ENCODE measurements around the gene NECTIN2. TPM values are rescaled to one million over a fixed set of nuclear protein-coding genes. Genes with fewer than 3 reads are reported as not detected.

Gene NECTIN2
- total RNA-seq, 1 experiment from 2014 or later = 96.3 TPM

- Histone ChIP-seq H3K79me2 (ENCODE audit: insufficient read depth, low read length) (0 out of 2 replicates have a peak, but pooled peaks cover 1% of the 10 kb centered on the region), H3K4me2 (ENCODE audit: low read length) (no peak overlapping the region), H3K27me3 (ENCODE audit: insufficient read depth, low read length) (no peaks in the 10 kb centered on the region), H3K9me2 (ENCODE audit: insufficient read depth) (no peaks in the 10 kb centered on the region), H3K9ac (ENCODE audit: low read length) (no peak overlapping the region), H3K36me3 (ENCODE audit: control insufficient read depth in 1 of 2, insufficient read depth in 2 of 2, low read length in 2 of 2) (no peaks in the 10 kb centered on the region), H3K4me3 (replicated peaks in 1 of 2; ENCODE audit: low read depth in 1 of 2, low read length in 2 of 2) (no peak overlapping the region), H3K27ac (ENCODE audit: low read depth, low read length) (no peak overlapping the region), H3K4me1 (ENCODE audit: control insufficient read depth in 1 of 2, insufficient read depth in 2 of 2, low read length in 2 of 2) (peaks cover 13 to 34% of the 10 kb centered on the region in 2 experiments), H2AFZ (ENCODE audit: low read depth, low read length, poor library complexity, severe bottlenecking) (no peak overlapping the region), H3K9me3 (ENCODE audit: control insufficient read depth in 1 of 2, insufficient read depth in 1 of 2, low read depth in 1 of 2, low read length in 2 of 2) (no peaks in the 10 kb centered on the region), H4K20me1 (ENCODE audit: insufficient read depth) (no peaks in the 10 kb centered on the region)
- intact Hi-C loops (cut with micrococcal nuclease) = loop anchor here (5.0 to 10.0 kb wide), 2 partner anchors 156 to 269 kb away; no protein-coding TSS in a partner anchor
- no TSS peak for BruUV-seq (replicated peaks)
- ChIA-PET RAD21 (ENCODE audit: low non-redundant PET in 1 of 2, low total read pairs in 2 of 2, uncharacterized antibody in 2 of 2, unreplicated experiment in 2 of 2) (interaction anchor here in 1 of 2 experiments (0.7 kb wide), 1 partner anchor 34 kb away, joined by 3 read pairs; no protein-coding TSS in a partner anchor), POLR2A (interaction anchor here (0.7 kb wide), 1 partner anchor 149 kb away, joined by 4 read pairs; no protein-coding TSS in a partner anchor), CTCF (no interaction called here)
- no peak for DNase-seq (ENCODE audit: low read depth, low spot score)
- ATAC-seq = no peak
- TF ChIP-seq ATF3 (IDR thresholded peaks at IDR 0.05) = no peak
- TF ChIP-seq ZBTB33 (IDR thresholded peaks at IDR 0.05; ENCODE audit: extremely low read depth, insufficient replicate concordance, low read length) = no peak
- no peak for TF ChIP-seq MAX (IDR thresholded peaks at IDR 0.05)
- no peak for TF ChIP-seq EZH2 (IDR thresholded peaks at IDR 0.05)
- TF ChIP-seq POLR2A (IDR thresholded peaks at IDR 0.05; ENCODE audit: borderline replicate concordance, extremely low read depth, insufficient read depth, insufficient read length) = no peak
- TF ChIP-seq REST (IDR thresholded peaks at IDR 0.05; ENCODE audit: low read depth) = no peak
- no peak for TF ChIP-seq FOSL1 (IDR thresholded peaks at IDR 0.05; ENCODE audit: low read depth)
- TF ChIP-seq JUND (IDR thresholded peaks at IDR 0.05) = no peak
- no peak for TF ChIP-seq POLR2AphosphoS5 (IDR thresholded peaks at IDR 0.05; ENCODE audit: low read depth, low read length)
- TF ChIP-seq EGR1 (IDR thresholded peaks at IDR 0.05; ENCODE audit: low read depth) = no peak
- no peak for TF ChIP-seq TCF7L2 (IDR thresholded peaks at IDR 0.05; ENCODE audit: borderline replicate concordance, extremely low read depth, insufficient read depth, insufficient read length)
- no peak for TF ChIP-seq CEBPB (IDR thresholded peaks at IDR 0.05; ENCODE audit: low read depth)
- no peak for TF ChIP-seq YY1 (IDR thresholded peaks at IDR 0.05; ENCODE audit: extremely low read depth, insufficient replicate concordance, low read depth, low read length)
- no peak for TF ChIP-seq ZNF274 (IDR thresholded peaks at IDR 0.05; ENCODE audit: low read depth, low read length)
- TF ChIP-seq EZH2phosphoT487 (IDR thresholded peaks at IDR 0.05; ENCODE audit: borderline replicate concordance) = no peak
- no peak for TF ChIP-seq ELF1 (IDR thresholded peaks at IDR 0.05; ENCODE audit: borderline replicate concordance, low read depth)
Observed at GRCh38 chr19:44841231-44841630, 4.9 kb upstream of the NECTIN2 start.
